ENCODE measurements around the gene TOR2A. TPM values are rescaled to one million over a fixed set of nuclear protein-coding genes. Genes with fewer than 3 reads are reported as not detected.
"Not testable (repeated sequence)": the region's sequence is repeated elsewhere in the genome, so short reads cannot be mapped to it uniquely, and the experiment has no call there.

The TOR2A gene
- total RNA-seq, 1 experiment from 2014 or later: 5.3 TPM

DNA sequence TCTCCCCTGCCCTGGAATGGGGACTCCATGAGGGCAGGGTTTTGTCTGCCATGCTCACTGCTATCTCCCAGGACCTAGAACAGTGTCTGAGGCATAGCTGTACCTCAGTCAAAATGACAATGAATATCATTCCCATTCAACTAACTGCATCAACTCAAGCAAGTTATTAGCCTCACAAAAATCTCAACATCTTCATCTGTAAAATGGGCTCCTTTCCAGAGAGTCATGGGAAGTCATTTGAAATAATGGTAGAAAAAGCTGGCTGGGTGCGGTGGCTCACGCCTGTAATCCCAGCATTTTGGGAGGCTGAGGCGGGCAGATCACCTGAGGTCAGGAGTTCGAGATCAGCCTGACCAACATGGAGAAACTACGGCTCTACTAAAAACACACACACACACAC is 34.0 kb upstream of the TOR2A start:
- no peak for DNase-seq (ENCODE audit: low read depth)

DNA sequence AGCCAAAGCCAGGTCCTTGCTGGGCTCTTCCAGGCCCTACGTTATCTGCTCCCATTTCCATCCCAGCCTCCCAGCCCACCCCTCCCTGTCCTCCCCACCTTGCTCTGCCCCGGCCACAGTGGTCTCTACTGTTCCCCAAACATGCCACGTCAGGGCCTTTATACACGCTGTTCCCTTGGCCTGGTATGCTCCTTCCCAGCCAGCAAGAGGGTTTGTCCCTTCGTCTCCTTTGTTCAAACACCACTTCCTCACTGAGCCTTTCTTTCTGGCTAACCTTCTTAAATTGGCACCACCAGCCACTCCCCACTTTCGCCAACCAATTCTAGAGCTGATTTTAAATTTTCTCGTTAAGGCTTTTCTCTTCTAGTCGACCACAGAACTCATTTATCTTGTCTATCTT is 33.6 kb upstream of the TOR2A start:
- DNase-seq (ENCODE audit: low read depth): no peak

DNA sequence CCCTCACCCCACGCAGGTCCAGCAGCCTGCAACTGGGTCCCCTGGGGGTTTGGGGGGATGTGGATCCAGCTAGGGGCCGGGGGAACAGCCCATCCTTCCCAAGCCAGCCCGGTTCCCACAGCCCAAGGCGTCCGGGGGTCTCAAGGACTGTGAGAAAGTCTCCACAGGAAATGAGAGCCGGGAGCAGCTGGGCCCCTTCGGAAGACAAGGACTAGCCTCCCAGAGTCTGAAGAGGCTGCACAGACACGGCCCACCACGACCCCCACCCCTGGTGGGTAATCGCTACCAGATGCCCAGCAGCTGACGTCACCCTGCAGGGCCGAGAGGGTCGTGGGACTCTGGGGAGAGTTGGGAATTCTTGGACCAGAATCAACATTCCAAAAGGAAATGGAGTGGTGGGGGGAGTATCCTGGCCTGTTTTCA is 32.8 kb upstream of the TOR2A start:
- DNase-seq (ENCODE audit: low read depth): no peak

DNA sequence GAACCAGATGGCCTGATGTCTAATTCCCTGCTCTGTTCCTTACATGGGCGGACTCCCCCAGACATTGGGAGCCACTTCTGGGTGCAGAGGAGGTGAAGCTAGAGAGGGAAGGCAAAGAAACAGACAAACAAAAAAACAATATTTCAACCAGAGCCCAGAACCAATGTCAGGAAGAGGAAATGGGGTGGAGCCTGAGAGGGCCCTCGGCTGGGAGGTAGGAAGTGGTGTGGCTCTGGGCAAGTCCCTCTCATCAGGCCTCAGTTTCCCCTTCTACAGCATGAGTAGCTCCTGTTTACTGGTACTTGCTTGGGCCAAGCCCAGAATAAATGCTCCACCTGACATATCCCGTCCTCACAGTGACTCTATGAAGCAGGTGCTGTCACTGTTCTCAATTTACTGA is 32.3 kb upstream of the TOR2A start:
- no peak for DNase-seq (ENCODE audit: low read depth)

DNA sequence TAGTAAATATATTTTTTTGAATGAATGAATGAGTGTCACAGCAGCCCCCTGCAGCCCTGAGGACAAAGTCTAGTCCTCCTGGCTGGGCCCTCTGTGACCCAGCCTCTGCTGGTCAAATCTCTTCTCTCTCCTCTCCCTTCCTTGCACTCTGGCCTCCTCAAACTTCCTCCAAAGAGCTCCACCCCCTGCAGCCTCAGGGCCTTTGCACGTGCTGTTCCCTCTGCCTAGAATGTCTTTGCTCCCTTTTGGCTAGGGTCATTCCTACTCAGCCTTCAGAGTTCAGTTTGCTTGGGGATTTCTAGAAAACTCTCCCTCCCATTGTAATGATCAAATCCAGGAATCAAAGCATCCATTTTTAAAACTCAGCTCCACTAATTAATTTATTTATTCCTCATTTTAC is 30.3 kb upstream of the TOR2A start:
- no peak for DNase-seq (ENCODE audit: low read depth)

DNA sequence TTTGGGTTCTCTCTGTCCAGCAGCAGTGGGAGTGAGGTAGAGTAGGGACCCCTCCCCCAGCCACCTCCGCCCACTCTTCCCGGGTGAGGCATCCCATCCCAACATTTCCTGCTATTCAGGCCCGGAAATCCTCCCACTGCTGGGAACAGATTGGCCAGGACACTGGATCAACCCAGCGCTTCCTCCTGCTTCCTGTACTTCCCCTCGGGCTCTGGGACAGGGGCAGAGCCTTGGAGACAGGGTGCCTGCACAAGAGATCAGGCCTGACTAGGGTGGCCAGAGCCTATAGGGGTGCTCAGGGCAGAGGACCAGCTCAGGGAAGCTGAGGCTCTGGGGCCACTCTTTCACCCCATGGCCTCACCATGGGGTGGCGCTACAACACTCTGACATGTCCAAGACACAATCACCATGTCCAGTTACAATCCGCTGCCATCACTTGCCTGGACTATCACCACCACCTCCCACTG is 28.9 kb upstream of the TOR2A start:
- peak; percentile 54 for DNase-seq (ENCODE audit: low read depth)

DNA sequence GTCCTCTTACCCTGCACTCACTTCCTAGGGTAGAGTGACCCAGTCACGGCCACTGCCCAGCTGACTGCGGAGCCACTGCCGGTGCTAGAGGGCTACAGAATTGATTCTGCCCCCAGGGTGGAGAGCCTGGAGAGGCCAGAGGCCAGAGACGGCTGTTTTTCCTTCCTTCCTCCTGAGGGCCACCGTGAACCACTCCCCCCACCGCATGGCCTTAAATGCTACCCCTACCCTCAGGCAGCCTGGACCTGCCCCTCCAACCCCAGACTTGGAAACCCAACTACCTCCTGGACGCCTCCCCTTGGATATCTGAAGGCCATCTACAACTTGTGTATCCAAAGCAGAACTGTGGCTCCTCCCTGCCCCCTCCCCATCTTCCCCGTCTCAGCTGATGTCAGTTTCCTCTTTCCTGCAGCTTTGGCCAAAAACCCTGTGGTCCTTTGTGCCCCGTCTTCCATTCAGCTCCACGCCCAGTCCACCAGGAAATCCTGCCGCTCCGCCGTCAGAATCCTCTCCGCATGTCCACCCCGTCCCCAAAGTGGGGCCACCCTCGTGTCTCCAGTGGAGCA is 27.1 kb upstream of the TOR2A start:
- DNase-seq (ENCODE audit: low read depth): no peak

DNA sequence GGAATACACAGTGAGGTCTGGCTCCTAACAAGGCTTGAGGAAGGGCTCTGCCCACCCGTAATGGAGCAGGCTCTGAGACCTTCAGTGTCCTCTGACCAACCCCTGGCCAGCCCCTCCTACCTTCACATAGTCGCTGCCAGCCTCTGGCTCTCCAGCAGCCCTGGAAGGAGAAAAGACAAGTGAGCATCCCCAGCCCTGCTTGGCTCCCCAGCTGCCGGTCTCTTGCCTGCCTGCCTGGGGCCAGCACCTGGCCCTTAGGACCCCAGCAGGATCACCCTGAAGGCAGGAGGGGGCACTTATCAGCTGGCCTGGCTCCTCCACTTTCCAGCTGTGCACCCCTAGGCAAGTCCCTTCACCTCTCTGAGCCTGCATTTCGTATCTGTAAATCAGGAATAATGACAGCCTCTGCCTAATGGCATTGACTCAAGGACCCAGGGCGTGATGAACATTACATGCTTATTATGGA is 26.4 kb upstream of the TOR2A start:
- DNase-seq (ENCODE audit: low read depth): no peak

DNA sequence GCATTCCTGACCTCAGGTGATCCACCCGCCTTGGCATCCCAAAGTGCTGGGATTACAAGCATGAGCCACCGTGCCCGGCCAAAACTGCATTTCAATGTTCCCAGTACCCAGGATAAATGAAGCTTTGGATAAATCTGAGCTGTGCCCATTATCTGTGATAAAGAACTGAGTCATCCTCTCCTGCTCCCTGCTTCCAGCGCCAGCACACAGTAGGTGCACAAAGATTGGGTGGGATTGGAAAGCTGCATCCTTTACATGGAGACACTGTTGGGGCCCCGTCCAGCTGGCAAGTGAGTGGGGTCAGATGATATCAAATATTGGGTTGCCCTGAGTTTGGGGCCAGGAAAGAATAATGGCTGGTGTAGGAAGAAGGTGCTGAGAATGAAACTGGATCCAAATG is 26.0 kb upstream of the TOR2A start:
- DNase-seq (ENCODE audit: low read depth): no peak

DNA sequence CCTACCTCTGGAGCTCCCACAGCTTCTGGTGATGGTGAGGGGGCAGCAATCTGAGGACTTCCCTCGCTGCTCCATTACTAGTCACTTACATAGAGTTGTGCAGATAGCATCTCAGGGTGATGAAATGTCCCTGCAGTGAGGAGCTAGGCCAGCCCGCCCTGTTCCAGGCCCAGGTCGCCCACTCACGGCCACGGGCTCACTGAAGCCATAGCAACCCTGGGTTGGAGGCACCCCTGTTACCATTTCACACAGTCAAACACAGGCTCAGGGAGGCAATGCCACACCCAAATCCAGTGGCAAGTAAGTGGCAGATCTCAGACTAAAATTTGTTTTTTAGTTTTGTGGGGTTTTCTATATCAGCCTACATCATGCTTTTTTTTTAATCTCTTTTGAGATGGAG is 23.7 kb upstream of the TOR2A start:
- DNase-seq (ENCODE audit: low read depth): no peak

DNA sequence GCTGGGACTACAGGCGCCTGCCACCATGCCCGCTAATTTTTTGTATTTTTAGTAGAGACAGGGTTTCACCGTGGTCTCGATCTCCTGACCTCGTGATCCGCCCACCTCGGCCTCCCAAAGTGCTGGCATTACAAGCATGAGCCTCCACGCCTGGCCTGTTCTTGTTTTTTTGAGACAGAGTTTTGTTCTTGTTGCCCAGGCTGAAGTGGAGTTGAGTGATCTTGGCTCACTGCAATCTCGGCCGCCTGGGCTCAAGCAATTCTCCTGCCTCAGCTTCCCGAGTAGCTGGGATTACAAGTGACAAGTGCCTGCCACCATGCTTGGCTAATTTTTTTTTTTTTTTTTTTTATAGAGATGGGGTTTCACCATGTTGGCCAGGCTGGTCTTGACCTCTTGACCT is 21.7 kb upstream of the TOR2A start:
- DNase-seq (ENCODE audit: low read depth): not testable (repeated sequence)

DNA sequence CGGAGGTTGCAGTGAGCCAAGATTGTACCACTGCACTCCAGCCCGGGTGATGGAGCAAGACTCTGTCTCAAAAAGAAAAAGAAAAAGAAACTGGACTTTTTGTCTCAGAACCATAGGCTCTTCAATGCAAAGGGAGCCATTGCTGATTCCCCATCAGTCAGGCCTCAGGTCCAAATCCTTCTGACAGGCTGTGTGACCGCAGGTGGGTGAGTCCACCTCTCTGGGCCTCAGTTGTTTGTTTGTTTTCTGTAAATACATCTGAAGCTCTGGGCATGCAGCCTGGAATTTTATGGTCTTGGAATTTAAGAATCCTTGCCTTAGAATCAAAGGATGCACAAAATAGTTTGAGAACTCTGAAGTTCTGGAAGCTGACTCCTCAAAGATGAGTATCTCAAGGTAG is 21.1 kb upstream of the TOR2A start:
- no peak for DNase-seq (ENCODE audit: low read depth)

DNA sequence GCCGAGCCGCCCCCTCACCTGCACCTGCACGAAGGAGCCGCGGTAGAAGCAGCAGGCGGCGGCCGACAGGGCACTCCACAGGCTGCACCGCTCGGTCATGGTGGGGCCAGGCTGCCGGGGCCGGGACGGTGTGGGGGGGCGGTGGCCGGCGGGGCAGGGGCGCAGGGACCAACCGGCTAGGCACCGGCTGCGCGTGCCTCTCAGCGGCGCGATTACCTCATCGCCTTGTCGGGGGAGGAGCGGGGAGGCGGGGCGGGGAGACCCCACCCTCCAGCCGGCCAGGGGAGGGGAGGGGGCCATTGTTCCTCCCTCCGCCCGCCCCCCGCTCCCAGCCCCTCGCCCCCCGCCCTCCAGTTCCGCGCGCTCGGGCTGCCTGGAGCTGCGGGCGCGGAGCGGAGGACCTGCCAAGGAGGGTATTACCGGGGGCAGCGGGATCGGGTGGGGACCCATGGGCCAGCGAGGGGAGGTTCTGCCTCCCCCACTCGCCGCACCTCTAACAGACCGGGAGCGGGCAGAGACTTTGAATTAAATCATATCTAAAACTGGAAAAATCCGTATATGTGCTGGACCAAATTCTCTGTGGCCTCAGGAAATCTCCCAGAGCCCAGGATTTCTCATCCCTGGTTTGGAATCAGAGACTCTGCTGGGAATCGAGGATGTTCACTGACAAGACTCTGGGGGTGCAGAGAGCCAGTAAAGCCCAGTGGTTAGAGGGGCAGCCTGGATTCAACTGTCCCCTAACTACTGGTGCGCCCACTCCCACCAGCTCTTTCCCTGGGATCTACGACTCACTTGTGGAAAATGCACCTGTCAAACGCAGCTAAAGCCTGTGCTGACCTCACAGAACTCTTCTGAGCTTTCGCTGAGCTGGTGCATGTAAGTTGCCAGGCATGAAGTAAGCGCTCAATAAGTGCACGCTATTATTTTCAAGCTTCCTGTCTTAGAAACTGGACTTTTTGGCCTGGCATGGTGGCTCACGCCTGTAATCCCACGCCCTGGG is 20.3 kb upstream of the TOR2A start:
- no peak for DNase-seq (ENCODE audit: low read depth)

DNA sequence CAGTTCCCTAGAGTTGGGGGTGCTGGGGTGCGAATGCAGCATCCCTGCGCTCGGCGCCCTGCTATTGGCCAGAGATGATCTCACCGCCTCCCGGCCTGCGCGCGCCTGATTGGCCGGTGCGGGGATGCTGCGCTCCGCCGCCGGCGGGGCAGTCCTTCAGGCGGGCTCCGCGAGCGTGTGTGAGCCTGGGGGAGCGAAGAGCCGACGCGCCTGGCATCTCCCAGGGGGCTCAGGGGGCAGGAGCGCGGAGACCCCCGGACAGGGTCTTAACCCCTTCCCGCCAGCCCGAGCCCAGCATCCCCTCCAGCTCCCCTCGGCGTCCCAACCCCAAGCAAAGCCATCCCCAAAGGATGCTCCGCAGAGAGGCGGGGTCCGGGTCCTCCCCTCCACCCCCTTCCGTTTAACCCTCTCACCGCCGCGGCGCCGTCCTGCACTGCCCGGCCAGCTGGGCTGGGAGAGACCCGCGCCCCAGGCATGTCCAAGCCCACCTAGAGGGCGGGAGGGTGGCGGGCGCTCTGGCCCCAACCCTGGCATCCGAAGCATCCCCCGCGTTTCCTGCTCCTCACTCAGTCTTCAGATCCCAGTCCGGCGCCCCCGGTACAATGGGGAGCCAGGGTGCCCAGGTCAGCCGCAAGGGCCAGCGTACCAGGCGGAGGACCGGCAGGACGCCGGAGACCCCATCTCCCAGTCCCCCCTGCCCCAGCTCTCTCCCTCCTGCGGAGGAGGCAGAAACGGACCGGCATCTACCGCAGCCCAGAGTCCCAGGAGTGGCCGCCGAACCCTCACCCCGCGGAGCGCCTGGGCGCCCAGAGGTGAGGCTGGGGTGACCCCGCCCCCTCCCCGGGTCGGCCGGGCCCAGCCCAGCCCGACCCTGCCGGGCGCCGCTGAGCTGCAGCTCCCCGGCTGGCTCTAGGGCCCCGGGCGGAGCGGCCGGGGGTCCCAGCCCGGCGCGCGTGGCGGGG is 19.3 kb upstream of the TOR2A start:
- peak; percentile 61 for DNase-seq (ENCODE audit: low read depth)

DNA sequence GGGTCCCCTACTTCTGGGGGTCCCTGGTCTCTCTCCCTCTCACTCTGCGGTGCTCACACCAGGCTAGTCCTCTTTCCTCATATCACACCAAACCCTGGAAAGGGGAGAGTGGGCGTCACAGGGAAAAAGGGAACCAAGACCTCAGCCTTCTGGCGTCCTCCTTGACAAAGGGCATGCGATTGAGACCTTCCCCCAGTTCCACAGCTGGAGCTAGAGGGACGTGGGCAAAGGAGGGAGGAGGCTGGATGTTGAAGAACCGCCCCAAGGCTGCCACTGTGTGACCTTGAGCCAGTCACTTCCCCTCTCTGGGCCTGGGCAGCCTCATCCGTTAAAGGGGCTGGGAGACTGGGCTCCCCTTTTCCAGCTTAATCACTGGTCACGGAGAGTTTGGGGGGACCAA is 18.5 kb upstream of the TOR2A start:
- DNase-seq (ENCODE audit: low read depth): no peak

DNA sequence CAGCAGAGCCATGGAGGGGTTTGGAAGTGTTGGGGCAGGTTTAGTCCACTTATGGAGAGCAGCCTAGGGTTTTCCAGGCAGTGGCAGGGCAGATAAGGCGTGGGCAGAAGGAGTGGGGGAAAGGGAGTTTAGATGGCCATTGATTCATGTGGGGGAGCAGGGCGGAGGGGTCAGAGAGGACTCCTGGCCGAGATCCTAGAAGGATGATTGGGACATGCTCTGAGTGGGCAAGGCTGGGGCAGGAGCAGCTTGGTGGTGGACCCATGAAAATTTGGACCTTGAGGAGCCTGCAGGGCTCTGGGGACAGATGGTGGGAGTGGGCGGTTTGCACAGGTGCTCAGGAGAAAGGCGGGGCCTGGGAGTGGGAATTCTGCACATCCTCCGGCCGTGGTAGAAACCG is 18.1 kb upstream of the TOR2A start:
- DNase-seq (ENCODE audit: low read depth): no peak

DNA sequence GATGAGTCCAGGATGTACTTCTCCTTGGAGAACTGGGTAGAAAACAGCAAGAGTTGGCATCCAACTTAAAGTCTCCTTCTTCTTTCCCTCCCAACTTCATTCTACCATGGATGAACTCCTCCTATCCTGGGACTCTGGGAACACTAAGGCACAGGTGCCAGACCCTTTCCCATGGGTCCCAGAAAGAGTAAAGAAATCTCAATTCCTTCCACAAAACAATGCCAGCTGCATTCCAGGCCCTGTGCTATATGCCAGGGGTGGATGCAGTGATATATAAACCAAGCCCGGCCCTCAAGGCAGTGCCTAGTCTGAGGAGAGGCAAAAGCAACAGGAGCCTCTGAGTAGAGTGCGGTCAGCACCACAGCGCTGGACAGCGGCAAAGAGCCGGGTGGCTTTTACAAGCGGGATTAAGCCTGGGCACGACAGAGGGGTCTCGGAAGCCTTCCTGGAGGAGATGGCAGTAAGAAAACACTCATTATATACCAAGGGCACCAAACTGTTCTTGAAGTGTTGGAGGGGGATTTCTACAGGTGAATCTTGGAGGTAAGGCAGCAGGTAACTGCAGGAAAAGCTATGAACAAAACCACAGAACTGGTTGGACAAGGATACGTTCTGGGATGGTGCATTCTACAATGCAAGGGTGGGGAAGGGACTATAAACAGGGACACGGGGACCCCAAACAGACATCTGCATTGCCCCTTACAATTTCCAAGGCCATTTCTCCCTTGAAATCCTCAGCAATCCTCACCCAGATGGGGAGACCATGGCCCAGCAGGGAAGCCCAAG is 16.4 kb upstream of the TOR2A start:
- DNase-seq (ENCODE audit: low read depth): no peak

DNA sequence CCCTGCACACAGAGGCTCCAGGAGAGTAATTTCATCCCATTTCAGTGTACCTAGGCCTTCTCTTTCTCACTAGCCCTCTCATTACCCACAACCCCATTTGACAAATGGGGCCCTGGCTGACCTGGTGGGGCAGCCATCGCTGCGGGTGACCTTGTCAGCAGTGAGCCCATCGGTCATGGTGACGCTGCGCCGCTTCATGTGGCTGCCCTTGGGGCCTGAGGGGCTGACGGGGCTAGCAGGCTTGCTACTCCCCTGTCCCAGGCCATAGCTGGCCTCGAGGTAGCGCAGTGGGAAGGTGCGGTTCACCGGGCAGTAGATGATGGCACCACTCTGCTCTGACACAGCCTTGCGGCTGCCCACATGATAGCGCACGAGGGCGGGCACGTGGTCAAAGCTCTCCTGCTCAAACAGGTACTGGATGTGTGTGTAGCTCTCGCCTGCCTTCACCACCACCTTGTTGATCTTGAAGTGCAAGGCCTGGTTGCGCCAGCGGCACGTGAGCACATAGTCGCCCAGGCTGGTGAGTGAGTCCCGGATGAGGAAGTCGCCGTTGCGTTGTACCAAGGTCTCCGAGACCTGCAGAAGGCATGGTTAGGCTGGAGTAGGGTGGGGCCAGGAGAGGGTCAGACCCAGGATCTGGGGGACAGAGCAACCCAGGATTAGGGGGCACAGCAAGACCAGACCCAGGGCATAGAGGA is 14.1 kb upstream of the TOR2A start:
- DNase-seq (ENCODE audit: low read depth): no peak

DNA sequence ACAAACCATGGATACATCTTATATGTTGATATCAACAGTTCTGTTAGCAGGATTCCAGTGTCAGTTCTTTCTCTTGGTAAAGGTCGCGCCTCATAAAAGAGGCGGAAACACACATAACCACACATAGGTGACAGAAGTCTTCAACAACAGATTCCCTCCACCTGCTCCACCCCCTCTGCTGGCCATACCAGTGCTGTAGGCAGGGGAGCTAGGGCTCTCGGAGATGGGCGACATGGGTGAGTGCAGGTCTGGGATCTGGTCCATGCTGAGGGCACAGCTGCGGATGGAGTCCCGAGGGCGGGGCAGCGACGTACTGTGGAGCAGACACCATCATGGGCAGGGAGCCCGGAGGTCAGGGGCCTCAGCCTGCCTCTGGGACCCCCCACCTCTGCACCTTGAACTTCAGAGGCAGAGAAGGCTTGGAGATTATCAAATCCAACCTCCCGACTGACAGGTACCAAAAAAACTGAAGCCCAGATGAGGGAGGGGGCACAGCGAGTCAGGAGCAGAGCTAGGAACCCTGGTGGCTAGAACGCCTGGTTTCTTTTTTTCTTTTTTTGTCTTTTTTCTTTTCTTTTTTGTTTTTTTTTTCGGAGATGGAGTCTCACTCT is 12.0 kb upstream of the TOR2A start:
- DNase-seq (ENCODE audit: low read depth): no peak
